NCI-H2171 treated with DMSO at 0.1 percent for 48 hours (cell line): Measurements from ENCODE around the gene MBLAC1.

Experiments used
- DNase-seq: peaks from one replicate; lab custom pipeline; 2025; lab: John Stamatoyannopoulos, UW

MBLAC1 gene

DNA sequence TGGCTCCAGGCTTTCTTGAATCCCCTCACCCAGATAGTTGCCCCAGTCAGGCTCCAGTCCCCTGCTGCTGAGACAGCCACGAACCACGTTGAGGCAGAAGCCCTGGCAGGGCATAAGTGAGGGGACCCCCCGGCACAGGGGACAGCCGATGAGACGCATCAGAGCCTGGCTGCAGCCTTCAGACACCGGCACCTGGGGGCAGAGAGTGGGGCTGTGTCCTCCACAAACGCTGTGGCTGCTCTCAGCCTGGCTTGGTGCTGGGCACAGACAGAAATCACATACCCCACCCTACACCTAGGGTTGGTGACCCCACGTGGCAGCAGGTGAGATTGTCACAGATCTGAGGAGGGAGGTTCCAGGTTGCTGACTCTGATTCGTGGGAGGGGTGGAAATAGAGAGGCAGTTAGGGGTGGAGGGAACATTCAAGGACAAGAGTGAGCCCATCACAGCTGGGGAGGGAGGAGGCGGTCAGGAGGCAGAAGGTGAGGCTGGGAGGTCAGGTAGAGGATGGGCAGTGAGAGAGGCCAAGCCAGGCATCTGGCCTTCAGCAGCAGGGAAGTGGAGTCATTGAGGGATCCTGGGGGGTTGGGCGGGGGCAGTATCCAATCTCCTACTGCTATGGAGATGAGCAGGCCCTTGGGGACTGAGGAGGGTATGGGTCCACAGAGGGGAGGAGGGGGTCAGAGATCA, 47.2 kb downstream of the MBLAC1 start:
- no peak for DNase-seq

DNA sequence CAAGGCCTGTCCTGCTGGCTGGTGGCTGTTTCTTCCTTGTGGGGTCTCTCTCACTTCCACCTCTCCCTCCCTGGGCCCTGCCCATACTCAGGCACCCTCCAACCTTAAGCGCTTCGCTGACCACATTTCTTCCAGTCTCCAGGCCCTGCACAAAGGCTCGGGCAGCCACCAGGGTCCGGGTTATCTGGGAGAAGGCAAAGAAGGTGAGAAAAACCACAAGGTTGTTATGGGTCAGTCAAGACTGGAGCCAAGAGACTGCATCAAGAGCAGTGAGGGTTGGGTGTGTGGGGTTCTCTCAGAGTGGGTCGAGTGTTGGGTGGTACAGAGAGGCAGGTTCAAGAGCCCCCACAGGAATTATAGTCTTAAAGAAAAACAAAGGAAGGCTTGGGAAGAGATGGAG, 47.8 kb downstream of the MBLAC1 start:
- no peak for DNase-seq

DNA sequence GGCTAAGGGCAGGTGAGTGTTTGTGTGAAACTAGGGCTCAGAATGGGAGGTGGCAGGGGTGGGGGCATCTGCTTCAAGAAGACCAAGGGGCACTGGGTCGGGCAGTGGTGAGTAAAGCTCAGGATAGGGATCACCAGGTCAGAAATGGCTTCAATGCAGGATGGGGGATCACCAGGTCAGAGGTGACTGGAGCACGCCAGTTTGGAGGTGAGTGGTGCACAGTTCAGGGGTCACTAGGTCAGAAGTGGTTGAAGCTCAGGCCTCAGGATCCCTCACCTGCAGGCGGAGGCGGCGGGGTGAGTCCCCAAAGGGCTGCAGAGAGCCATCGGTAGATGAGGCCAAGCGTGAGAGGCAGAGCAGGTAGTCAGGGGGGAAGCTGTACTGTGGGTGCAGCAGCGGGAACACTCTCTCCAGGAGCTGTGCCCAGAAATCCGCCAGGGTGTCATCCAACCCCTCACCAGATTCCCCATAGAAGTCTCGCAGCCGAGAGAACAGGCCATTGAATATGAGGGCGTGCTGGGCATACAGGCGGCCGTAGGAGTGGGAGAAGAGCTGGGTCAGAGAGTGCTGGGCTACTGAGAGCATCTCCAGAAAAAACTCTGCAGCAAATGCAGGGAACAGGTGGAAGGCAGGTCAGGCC, 48.6 kb downstream of the MBLAC1 start:
- no peak for DNase-seq

DNA sequence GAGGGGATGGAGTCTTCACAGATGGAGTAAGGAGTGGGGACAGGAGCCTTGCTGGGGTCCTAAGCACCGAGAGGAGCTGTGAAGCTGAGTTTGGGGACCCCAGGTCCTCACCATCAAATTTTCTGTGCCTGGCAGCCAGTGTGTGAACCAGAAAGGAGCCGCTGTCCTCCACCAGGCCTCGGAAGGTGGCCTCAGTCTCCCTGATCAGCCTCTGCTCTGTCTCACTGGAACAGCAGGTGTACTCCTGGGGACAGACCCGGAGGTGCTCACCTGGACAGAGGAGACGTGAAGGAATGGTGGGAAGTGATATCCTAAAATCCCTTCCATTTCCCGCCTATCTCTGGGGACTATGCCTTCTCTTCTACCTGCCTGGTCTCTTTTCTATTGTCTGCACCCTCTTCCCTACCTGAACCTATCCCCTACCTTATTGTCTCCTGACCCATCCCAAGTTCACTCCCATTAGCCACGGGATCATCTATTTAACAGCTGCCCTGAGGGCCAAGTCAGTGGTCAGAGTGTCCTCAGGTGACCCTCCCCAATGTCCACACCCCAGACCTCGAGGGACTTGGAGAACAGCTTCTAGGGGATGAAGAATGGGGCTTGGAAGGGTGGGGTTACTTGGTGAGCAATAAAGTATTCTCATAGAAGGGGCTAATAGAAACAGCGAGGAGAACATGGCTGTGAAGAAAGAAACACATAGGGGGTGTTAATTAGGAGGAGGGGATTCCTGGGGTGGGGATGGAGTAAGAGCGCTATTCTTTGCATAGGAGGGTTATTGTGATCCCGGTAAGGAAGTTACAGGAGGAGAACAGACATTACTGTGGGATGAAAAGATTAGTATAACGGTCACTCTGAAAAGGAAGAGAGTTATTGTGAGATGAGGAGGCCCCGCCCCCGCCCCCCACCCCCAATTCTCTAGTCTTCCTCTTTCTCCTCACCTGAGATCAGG, 49.6 kb downstream of the MBLAC1 start:
- DNase-seq, result no peak

DNA sequence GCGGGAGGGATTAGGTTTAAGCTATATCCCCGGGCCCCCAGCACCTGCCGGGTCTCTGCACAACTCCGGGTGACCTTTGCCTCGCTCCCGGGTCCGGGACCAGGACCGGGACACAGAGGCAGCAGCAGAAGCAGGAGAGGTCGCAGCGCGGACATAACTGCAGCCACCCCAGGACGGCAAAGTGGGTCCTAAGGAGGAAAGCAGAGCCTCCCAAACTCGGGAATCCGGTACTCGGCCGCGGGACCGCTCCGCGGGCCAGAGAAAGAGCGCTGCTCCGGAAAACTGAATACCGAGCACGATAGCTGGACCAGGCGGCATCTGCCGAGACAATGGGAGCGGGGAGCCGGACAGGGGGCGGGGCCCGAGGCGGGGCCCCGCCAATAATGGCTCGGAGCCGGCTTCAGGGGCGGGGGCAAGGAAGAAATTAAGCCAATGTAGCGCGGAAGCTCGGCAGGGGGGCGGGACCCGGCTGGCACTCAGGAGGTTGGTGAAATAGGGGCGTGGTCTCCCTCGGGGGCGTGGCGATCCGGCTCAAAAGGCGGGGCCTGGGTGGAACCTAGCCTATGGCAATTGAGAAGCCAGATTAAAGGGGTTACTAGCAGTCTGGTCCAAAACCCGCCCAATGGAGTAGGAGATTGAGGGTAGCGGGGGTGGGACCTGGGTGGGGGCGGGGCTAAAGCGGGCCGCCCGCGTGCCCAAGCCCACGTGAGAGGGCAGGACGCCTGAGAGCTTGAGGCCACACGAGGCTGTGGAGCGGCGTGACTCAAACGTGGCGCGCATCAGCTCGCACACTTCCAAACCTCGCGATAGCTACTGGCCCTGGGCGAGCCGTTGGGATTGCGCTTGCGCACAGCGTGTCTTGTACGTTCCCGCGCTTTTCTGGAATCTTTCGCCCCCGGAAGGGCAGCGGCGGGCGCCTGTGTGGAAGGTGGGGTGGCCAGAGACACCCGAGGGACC, 50.6 kb downstream of the MBLAC1 start, which contains the start of the genes GPC2 and STAG3:
GPC2 (minus strand) TSS at position 337 of the 957 bp plus-strand sequence; CDS start at position 155, 182 bp downstream.
STAG3 (plus strand) TSS at position 874 of the 957 bp plus-strand sequence. CDS start 2,639 bp downstream, outside the sequence.
- peak; percentile 96 for DNase-seq
